Measurements from ENCODE around the gene C1QTNF3.

C1QTNF3 gene

DNA sequence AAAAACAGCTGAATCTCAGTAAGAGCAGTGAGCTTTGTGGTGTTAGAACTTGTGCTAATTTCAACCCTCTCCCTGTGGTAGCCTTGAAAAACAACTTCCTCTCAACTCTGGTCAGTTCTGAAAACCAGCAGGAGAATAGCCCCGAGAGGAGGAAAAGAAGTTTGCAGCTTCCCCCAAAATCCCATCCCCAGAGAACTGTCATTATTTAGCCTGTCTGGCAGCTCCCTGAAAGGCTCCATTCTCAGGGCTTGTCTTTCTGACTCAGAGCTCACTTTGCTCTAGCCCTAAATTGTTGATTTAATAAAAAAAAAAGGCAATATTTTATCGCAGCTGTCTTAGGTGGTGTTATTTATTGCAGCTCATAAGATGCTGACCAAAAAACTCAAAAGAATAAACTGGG is 47.1 kb downstream of the C1QTNF3 start:
- DNase-seq (ENCODE audit: low read depth in 2 of 2): no peak
- no peak overlapping the region for H3K4me3 ChIP-seq (replicated peaks in 1 of 2; ENCODE audit: low read depth in 2 of 2, low read length in 2 of 2)
- TF ChIP-seq, protein P1, sequence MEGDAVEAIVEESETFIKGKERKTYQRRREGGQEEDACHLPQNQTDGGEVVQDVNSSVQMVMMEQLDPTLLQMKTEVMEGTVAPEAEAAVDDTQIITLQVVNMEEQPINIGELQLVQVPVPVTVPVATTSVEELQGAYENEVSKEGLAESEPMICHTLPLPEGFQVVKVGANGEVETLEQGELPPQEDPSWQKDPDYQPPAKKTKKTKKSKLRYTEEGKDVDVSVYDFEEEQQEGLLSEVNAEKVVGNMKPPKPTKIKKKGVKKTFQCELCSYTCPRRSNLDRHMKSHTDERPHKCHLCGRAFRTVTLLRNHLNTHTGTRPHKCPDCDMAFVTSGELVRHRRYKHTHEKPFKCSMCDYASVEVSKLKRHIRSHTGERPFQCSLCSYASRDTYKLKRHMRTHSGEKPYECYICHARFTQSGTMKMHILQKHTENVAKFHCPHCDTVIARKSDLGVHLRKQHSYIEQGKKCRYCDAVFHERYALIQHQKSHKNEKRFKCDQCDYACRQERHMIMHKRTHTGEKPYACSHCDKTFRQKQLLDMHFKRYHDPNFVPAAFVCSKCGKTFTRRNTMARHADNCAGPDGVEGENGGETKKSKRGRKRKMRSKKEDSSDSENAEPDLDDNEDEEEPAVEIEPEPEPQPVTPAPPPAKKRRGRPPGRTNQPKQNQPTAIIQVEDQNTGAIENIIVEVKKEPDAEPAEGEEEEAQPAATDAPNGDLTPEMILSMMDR (IDR thresholded peaks at IDR 0.05; ENCODE audit: low read depth, low read length): no peak

DNA sequence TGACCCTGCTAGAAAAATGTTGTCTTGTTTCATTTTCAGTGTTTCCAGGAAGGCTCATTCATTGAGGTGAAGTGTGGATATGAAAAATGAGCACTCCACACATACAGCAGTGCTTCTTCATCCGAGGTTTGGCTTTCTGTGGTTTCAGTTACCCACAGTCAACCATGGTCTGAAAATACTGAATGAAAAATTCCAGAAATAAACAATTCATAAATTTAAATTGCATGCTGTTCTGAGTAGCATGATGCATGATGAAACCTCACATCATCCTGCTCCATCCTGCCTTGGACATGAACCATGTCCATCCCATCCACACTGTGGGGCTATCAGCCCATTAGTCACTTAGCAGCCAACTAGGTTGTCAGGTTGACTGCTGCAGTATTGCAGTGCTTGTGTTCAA is 48.2 kb downstream of the C1QTNF3 start:
- H3K4me3 ChIP-seq (replicated peaks in 1 of 2; ENCODE audit: low read depth in 2 of 2, low read length in 2 of 2): no peak overlapping the region
- TF ChIP-seq, protein P1 (IDR thresholded peaks at IDR 0.05; ENCODE audit: low read depth, low read length): no peak
- DNase-seq (ENCODE audit: low read depth in 2 of 2): peak; percentile 46 to 68

DNA sequence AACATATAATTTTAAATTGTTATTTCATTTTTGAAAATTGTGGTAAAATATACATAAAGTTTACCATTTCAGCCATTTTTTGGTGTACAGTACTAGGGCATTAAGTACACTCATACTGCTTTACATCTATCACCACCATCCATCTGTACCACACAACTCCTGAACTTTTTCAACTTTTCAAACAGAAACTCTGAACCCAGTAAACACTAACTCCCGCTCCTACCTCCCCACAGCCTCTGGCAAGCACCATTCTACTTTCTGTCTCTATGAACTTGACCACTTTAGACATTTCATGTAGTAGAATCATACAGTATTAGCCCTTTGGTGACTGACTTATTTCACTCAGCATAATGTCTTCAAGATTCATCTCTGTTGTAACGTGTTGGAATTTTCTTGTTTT is 50.1 kb downstream of the C1QTNF3 start:
- no peak overlapping the region for H3K4me3 ChIP-seq (replicated peaks in 1 of 2; ENCODE audit: low read depth in 2 of 2, low read length in 2 of 2)
- TF ChIP-seq, protein P1 (IDR thresholded peaks at IDR 0.05; ENCODE audit: low read depth, low read length): no peak
- no peak for DNase-seq (ENCODE audit: low read depth in 2 of 2)

DNA sequence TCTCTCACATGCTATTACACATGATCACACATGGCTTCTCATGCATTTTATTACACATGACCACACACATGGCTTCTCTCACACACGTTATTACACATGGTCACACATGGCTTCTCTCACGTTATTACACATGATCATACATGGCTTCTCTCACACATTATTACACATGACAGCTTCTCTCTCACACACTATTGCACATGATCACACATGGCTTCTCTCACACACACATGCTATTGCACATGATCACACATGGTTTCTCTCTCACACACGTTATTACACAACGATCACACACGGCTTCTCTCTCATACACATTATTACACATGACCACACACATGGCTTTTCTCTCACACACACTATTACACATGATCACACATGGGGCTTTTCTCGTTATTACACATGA is 57.6 kb downstream of the C1QTNF3 start:
- no peak overlapping the region for H3K4me3 ChIP-seq (replicated peaks in 1 of 2; ENCODE audit: low read depth in 2 of 2, low read length in 2 of 2)
- DNase-seq (ENCODE audit: low read depth in 2 of 2): no peak
- TF ChIP-seq, protein P1 (IDR thresholded peaks at IDR 0.05; ENCODE audit: low read depth, low read length): no peak

DNA sequence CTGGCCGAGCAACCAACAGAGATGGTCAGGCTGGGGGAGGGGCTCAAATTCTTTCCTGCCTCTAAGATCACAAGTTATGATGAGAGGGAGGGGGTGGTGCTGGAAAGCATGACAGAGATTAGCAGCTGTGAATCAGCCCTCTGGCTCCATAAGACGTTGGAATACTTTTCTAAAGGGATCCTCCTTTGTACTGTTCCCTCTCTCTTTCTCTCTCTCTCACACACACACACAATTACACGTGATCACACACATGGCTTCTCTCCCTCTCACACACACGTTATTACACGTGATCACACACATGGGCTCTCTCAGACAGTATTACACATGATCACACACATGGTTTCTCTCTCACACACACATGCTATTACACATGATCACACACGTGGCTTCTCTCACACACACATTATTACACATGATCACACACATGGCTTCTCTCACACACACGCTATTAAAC is 58.3 kb downstream of the C1QTNF3 start, which contains the start of gene SLC45A2:
SLC45A2 (minus strand) TSS at position 23 of the 454 bp plus-strand sequence. CDS start 110 bp downstream, outside the sequence.
- TF ChIP-seq, protein P1 (IDR thresholded peaks at IDR 0.05; ENCODE audit: low read depth, low read length): no peak
- H3K4me3 ChIP-seq (replicated peaks in 1 of 2; ENCODE audit: low read depth in 2 of 2, low read length in 2 of 2): no peak within 1 kb of the TSS
- DNase-seq (ENCODE audit: low read depth in 2 of 2): peak in 1 of 2 donors; percentile 23

DNA sequence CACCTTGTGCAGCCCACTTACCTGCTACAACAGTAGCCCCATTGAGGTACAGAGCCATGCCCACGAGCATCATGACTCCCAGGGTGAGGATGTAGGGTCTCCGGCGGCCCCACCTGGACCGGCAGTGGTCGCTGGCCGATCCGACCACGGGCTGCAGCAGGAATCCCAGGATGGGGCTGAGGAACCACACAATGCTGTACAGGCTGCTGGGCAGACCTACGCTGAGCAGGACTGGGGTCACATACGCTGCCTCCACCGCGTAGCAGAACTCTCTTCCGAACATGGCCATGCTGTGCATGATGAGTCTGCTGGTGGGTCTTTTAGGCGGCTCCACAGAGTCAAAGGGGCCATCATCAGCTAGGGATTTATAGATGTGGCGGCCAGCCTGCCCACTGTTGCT is 58.8 kb downstream of the C1QTNF3 start:
- DNase-seq (ENCODE audit: low read depth in 2 of 2): no peak
- no peak overlapping the region for H3K4me3 ChIP-seq (replicated peaks in 1 of 2; ENCODE audit: low read depth in 2 of 2, low read length in 2 of 2)
- TF ChIP-seq, protein P1 (IDR thresholded peaks at IDR 0.05; ENCODE audit: low read depth, low read length): no peak
